Right cardiac atrium (tissue), 5 donors: ENCODE results near the gene RHOV. TPM values are rescaled to one million over a fixed set of nuclear protein-coding genes. Genes with fewer than 3 reads are reported as not detected.

ENCODE experiments used
- ATAC-seq, 2 donors: fragments of 200-7000 bp; cut with Tn5 transposase; one replicate each; pipeline versions ENCODE4 v1.8.0 to v1.9.1; 2020; ENCODE audit warnings: moderate library complexity in 2 of 2, mild to moderate bottlenecking in 1 of 2
- DNase-seq, 3 donors: peaks; one replicate each; pipeline ENCODE4 v3.0.0-alpha.2; 2020
- H3K27ac ChIP-seq: one replicate; pipeline ENCODE4 v1.5.1; 2013; ENCODE audit warnings: mild to moderate bottlenecking, low read length, control low read depth, moderate library complexity
- H3K27me3 ChIP-seq: one replicate; pipeline ENCODE4 v1.6.1; 2013; ENCODE audit not compliant: control insufficient read depth, insufficient read depth
- H3K4me1 ChIP-seq: one replicate; pipeline ENCODE4 v1.6.1; 2013; ENCODE audit warnings: low read length; ENCODE audit not compliant: control insufficient read depth, insufficient read depth
- H3K4me3 ChIP-seq: one replicate; pipeline ENCODE4 v1.5.1; 2013; ENCODE audit warnings: low read length, control low read depth
- H3K9me3 ChIP-seq: one replicate; pipeline ENCODE4 v1.6.1; 2013; ENCODE audit warnings: low read length; ENCODE audit not compliant: control insufficient read depth
- WGBS: extraction: QIAGEN DNeasy Blood & Tissue Kit; methylation state at CpG from one replicate; pipeline ENCODE4 v1.1.7; 2013; 5-methylcytosine and 5-hydroxymethylcytosine counted together
- intact Hi-C, 4 donors: fragments of 100-400 bp; cut with DNase I; formaldehyde crosslinking; loops; one replicate each; pipeline versions ENCODE4 v1.11.0 to v1.14.0; 2022 to 2023
- polyA plus RNA-seq: library from polyadenylated mRNA; stranded (reverse); fragments of 200-250 nt; gene quantifications from one replicate; pipeline ENCODE4 v1.2.3, GENCODE V29; 2013
- total RNA-seq, 4 donors: library from RNA; stranded (reverse); fragmentation: NEBNext Ultra II Directional; extraction: Animal tissue kit (Norgen Biotek cat#: 25700); gene quantifications; one replicate each; pipeline ENCODE4 v1.2.1, GENCODE V29; 2021
- donor health status: healthy with polysubstance abuse.
- donor health status: DM: no; HTN: yes; CAD: no.
- donor health status: DM: no; HTN: no; CAD: no.
- donor health status: DM: no; HTN: yes; CAD: no; lungs with severe emphysema.
- donor health status: DM: yes; HTN: yes; CAD: no.

Gene RHOV
- total and polyA plus RNA-seq, 5 donors = not detected

DNA sequence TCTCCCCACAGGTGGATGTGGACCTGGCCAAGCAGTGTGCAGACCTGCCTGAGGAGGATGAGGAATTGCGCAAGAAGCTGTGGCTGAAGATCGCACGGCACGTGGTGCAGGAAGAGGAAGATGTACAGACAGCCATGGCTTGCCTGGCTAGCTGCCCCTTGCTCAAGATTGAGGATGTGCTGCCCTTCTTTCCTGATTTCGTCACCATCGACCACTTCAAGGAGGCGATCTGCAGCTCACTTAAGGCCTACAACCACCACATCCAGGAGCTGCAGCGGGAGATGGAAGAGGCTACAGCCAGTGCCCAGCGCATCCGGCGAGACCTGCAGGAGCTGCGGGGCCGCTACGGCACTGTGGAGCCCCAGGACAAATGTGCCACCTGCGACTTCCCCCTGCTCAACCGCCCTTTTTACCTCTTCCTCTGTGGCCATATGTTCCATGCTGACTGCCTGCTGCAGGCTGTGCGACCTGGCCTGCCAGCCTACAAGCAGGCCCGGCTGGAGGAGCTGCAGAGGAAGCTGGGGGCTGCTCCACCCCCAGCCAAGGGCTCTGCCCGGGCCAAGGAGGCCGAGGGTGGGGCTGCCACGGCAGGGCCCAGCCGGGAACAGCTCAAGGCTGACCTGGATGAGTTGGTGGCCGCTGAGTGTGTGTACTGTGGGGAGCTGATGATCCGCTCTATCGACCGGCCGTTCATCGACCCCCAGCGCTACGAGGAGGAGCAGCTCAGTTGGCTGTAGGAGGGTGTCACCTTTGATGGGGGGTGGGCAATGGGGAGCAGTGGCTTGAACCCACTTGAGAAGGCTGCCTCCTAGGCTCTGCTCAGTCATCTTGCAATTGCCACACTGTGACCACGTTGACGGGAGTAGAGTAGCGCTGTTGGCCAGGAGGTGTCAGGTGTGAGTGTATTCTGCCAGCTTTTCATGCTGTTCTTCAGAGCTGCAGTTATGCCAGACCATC, 28.8 kb upstream of the RHOV start:
- ATAC-seq (no peak), DNase-seq (peak in 2 of 3 donors; percentile 63 to 77)
- Histone ChIP-seq H3K27ac (no peak overlapping the region), H3K4me3 (no peak overlapping the region), H3K27me3 (no peaks in the 10 kb centered on the region), H3K4me1 (peaks cover 6% of the 10 kb centered on the region), H3K9me3 (no peaks in the 10 kb centered on the region)
- WGBS = 79% methylated on average over 33 of the region's 33 CpGs
- intact Hi-C loops = loop anchor here in 3 of 4 donors (2.0 to 5.0 kb wide), 3 partner anchors 116 to 429 kb away; partner anchors contain the start of genes NUSAP1 (in 1 of the 3) and OIP5 (in 1 of the 3)

DNA sequence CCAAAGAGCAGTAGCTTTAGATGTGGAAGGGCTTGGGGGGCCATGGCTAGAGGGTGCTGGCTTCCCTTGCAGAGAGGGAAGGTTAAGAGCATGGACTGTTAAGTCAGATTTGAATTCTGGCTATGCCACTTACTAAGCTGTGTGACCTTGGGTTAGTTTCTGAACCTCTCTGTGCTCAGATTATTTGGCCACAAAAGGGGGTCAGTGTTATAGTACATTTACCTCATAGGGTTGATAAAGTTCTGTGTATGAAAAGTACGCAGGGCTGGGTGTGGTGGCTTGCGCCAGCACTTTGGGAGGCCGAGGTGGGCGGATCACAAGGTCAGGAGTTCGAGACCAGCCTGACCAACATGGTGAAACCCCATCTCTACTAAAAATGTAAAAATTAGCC, 27.0 kb upstream of the RHOV start:
- Histone ChIP-seq H3K4me1 (no peaks in the 10 kb centered on the region), H3K27ac (no peak overlapping the region), H3K4me3 (no peak overlapping the region), H3K9me3 (no peaks in the 10 kb centered on the region), H3K27me3 (no peaks in the 10 kb centered on the region)
- no peak for DNase-seq
- no peak for ATAC-seq
- intact Hi-C loops = loop anchor here in 2 of 4 donors (5.0 kb wide), 2 partner anchors 121 to 431 kb away; partner anchors contain the start of genes NUSAP1 (in 1 of the 2) and OIP5 (in 1 of the 2)
- WGBS = 78% methylated on average over 5 of the region's 5 CpGs

DNA sequence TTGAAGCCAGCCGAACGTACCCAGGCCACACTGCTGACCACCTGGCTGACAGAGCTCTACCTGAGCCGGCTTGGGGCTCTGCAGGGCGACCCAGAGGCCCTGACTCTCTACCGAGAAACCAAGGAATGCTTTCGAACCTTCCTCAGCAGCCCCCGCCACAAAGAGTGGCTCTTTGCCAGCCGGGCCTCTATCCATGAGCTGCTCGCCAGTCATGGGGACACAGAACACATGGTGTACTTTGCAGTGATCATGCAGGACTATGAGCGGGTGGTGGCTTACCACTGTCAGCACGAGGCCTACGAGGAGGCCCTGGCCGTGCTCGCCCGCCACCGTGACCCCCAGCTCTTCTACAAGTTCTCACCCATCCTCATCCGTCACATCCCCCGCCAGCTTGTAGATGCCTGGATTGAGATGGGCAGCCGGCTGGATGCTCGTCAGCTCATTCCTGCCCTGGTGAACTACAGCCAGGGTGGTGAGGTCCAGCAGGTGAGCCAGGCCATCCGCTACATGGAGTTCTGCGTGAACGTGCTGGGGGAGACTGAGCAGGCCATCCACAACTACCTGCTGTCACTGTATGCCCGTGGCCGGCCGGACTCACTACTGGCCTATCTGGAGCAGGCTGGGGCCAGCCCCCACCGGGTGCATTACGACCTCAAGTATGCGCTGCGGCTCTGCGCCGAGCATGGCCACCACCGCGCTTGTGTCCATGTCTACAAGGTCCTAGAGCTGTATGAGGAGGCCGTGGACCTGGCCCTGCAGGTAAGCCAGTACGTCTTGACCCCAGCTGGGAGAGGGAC, 26.4 kb upstream of the RHOV start:
- Histone ChIP-seq H3K4me3 (no peak overlapping the region), H3K4me1 (peaks cover 1% of the 10 kb centered on the region), H3K27me3 (no peaks in the 10 kb centered on the region), H3K27ac (no peak overlapping the region), H3K9me3 (no peaks in the 10 kb centered on the region)
- WGBS = 82% methylated on average over 36 of the region's 36 CpGs
- intact Hi-C loops = loop anchor here in 2 of 4 donors (5.0 kb wide), 2 partner anchors 122 to 432 kb away; partner anchors contain the start of genes NUSAP1 (in 1 of the 2) and OIP5 (in 1 of the 2)
- ATAC-seq (no peak), DNase-seq (peak in 1 of 3 donors; percentile 50)

DNA sequence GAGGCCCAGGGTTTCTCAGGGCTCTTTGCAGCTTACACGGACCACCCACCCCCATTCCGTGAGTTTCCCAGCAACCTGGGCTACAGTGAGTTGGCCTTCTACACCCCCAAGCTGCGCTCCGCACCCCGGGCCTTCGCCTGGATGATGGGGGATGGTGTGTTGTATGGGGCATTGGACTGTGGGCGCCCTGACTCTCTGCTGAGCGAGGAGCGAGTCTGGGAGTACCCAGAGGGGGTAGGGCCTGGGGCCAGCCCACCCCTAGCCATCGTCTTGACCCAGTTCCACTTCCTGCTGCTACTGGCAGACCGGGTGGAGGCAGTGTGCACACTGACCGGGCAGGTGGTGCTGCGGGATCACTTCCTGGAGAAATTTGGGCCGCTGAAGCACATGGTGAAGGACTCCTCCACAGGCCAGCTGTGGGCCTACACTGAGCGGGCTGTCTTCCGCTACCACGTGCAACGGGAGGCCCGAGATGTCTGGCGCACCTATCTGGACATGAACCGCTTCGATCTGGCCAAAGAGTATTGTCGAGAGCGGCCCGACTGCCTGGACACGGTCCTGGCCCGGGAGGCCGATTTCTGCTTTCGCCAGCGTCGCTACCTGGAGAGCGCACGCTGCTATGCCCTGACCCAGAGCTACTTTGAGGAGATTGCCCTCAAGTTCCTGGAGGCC, 25.6 kb upstream of the RHOV start:
- no peak overlapping the region for H3K4me3 ChIP-seq
- no peak for ATAC-seq
- no peaks in the 10 kb centered on the region for H3K27me3 ChIP-seq
- peak in 1 of 3 donors; percentile 35 for DNase-seq
- intact Hi-C loops = loop anchor here in 2 of 4 donors (5.0 to 10.0 kb wide), 3 partner anchors 123 to 433 kb away; partner anchors contain the start of genes NUSAP1 (in 1 of the 2), OIP5 (in 1 of the 2) and RAD51 (in 1 of the 2)
- no peak overlapping the region for H3K27ac ChIP-seq
- no peaks in the 10 kb centered on the region for H3K9me3 ChIP-seq
- H3K4me1 ChIP-seq = peaks cover 6% of the 10 kb centered on the region
- 89% methylated on average over 33 of the region's 33 CpGs for WGBS

- H3K27me3 ChIP-seq = no peaks in the 10 kb centered on the region
- H3K4me1 ChIP-seq = peaks cover 6% of the 10 kb centered on the region
- no peaks in the 10 kb centered on the region for H3K9me3 ChIP-seq
- peak overlapping the region; percentile 82 for H3K4me3 ChIP-seq
- WGBS = 1% methylated on average over 33 of the region's 33 CpGs
- peak overlapping the region; percentile 80 for H3K27ac ChIP-seq
- intact Hi-C loops = loop anchor here in 2 of 4 donors (5.0 to 10.0 kb wide), 3 partner anchors 38 to 218 kb away; partner anchors contain the start of gene RAD51 (in 1 of the 2)
- DNase-seq = peak; percentile 60 to 77 (median 75)
- peak; percentile 40 to 60 for ATAC-seq
Measured at GRCh38 chr15:40894681-40895448, 20.8 kb upstream of the RHOV start.

- peak; percentile 98 to 100 (median 99) for DNase-seq
- Histone ChIP-seq H3K27ac (peak within 1 kb of the TSS; percentile 80), H3K9me3 (no peaks in the 10 kb centered on the region), H3K4me1 (peaks cover 6% of the 10 kb centered on the region), H3K27me3 (no peaks in the 10 kb centered on the region), H3K4me3 (peak within 1 kb of the TSS; percentile 82)
- 3% methylated on average over 55 of the region's 55 CpGs for WGBS
- ATAC-seq = peak; percentile 98
- intact Hi-C loops = loop anchor here in 2 of 4 donors (5.0 to 10.0 kb wide), 3 partner anchors 37 to 217 kb away; partner anchors contain the start of gene RAD51 (in 1 of the 2)
Measured at GRCh38 chr15:40893733-40894680, 20.0 kb upstream of the RHOV start, which contains the start of gene VPS18. TSS of gene VPS18 (plus strand) at chr15:40894450. CDS start at chr15:40894769, 319 bp downstream.

DNA sequence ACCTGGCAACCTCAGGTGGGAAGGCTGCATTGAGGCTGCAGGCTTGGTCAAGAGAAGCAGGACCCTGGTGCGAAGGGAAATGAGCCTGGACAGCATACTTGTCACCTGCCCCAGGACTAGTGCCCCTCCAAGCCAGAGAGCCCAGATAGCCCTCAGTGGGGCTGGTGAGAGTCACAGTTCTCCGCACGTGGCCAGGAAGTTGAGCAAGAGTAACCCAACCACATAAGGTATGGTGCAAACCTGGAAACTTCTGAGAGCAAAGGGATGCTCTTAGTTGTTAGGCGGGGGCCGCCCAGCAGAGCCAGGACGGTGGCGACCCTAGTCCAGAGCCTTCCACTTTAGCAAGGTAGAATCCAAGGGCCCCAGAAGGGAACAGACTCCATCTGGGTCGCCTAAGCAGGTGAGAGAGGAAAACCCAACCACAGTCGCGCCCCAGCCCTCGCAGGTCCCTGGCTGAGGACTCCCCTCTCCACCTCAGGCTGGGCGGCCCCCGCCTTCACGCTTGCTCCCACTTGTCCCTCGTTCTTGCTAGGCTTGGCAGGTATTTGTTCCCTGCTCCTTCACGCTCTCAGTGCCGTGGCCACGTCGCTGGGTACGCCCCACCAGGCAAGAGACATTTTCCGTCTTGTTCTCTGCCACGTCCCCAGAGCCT, 19.1 kb upstream of the RHOV start:
- intact Hi-C loops = loop anchor here in 2 of 4 donors (5.0 to 10.0 kb wide), 3 partner anchors 36 to 216 kb away; partner anchors contain the start of gene RAD51 (in 1 of the 2)
- 81% methylated on average over 22 of the region's 22 CpGs for WGBS
- no peak overlapping the region for H3K4me3 ChIP-seq

GRCh38 chr15:40892447-40893012, 18.5 kb upstream of the RHOV start:
- DNase-seq (no peak), ATAC-seq (no peak)
- Histone ChIP-seq H3K4me3 (no peak overlapping the region), H3K4me1 (peaks cover 6% of the 10 kb centered on the region), H3K27ac (no peak overlapping the region), H3K27me3 (no peaks in the 10 kb centered on the region), H3K9me3 (no peaks in the 10 kb centered on the region)
- intact Hi-C loops = loop anchor here in 2 of 4 donors (5.0 to 10.0 kb wide), 3 partner anchors 35 to 215 kb away; partner anchors contain the start of gene RAD51 (in 1 of the 2)
- 85% methylated on average over 2 of the region's 2 CpGs for WGBS

More for the DNA sequence above, 19.1 kb upstream of the RHOV start:
- DNase-seq (peak in 2 of 3 donors; percentile 62 to 68), ATAC-seq (no peak)
- Histone ChIP-seq H3K27me3 (no peaks in the 10 kb centered on the region), H3K4me1 (peaks cover 6% of the 10 kb centered on the region), H3K9me3 (no peaks in the 10 kb centered on the region), H3K27ac (no peak overlapping the region)
